Caki2 (cell line): Measurements from ENCODE around the gene HOXA6. TPM values are rescaled to one million over a fixed set of nuclear protein-coding genes. Genes with fewer than 3 reads are reported as not detected.
A peak's percentile ranks its signal among the peaks of the same experiment; 100 is the strongest.

Experiments used
- DNase-seq: peaks from one replicate; pipeline ENCODE4 v3.0.0-alpha.2; 2015; ENCODE audit warnings: low read depth
- in situ Hi-C: cut with HindIII; loops from 2 replicates; pipeline ENCODE4 v1.10.0; 2016; ENCODE audit warnings: low sequenced_read_pairs, low pct_unique_long_range_greater_than_20kb, mixed read lengths
- total RNA-seq: library from RNA; depleted of rRNA; stranded (reverse); fragments of >200 nt; shearing (Covaris generic); gene quantifications from 2 replicates; pipeline ENCODE4 v1.2.3, GENCODE V29; 2014; ENCODE audit warnings: low replicate concordance

HOXA6 gene
- total RNA-seq, 1 experiment from 2014 or later = 1.2 TPM

GRCh38 chr7:27132214-27132613 is 15.4 kb downstream of the HOXA6 start:
- DNase-seq = peak; percentile 31
- in situ Hi-C loops = no loop called here

- in situ Hi-C loops = no loop called here
- DNase-seq = no peak
These were observed 16.2 kb downstream of the HOXA6 start for GRCh38 chr7:27131390-27131819.

DNA sequence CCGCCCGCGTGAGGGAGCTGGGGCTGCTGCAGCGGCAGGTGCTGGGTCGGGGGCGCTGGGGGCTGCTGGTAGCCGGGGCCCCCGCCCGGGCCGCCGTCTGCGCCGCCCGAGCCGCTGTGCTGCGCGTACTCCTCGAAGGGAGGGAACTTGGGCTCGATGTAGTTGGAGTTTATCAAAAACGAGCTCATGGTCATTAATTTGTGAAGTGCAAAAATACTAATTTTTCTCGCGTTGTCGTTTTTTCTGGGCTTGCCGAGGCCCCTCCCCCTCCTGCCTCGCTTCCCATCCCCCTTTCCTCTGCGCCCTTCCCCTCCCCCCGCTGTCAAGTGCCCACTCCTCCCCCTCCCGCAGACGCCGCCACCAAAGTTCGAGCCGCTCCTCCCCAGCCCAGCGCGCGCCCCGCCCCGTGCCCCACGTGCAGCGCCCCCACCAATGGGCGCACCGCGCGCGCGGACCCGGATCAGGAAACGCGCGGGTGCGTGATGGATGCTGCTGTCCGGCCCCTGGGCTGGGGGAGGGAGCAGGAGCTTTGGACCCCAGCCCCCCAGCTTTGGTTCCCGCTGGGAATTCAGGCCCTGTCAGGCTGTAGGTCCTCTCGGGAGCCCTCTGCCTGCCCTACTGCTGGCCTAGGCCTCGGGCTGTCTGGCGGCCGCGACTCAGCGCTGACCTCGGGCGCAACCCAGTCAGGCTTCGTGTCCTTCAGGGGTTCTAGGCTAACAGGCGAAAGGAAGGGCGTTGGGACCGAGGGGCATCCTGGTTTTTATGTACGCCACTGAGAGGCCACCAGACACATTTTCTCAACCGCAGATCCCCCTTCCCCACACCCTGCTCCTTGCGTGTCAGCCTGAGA is 16.8 kb downstream of the HOXA6 start, which contains the start of gene HOXA4:
Gene HOXA4 (minus strand): TSS at position 218 of the 850 bp plus-strand sequence. CDS start 24 bp downstream, at position 194.
- peak; percentile 90 for DNase-seq
- in situ Hi-C loops = no loop called here

GRCh38 chr7:27129729-27130539 is 17.6 kb downstream of the HOXA6 start:
- in situ Hi-C loops = loop anchor here (5.0 kb wide), 1 partner anchor 32 kb away; no protein-coding TSS in a partner anchor
- DNase-seq = peak; percentile 28

DNA sequence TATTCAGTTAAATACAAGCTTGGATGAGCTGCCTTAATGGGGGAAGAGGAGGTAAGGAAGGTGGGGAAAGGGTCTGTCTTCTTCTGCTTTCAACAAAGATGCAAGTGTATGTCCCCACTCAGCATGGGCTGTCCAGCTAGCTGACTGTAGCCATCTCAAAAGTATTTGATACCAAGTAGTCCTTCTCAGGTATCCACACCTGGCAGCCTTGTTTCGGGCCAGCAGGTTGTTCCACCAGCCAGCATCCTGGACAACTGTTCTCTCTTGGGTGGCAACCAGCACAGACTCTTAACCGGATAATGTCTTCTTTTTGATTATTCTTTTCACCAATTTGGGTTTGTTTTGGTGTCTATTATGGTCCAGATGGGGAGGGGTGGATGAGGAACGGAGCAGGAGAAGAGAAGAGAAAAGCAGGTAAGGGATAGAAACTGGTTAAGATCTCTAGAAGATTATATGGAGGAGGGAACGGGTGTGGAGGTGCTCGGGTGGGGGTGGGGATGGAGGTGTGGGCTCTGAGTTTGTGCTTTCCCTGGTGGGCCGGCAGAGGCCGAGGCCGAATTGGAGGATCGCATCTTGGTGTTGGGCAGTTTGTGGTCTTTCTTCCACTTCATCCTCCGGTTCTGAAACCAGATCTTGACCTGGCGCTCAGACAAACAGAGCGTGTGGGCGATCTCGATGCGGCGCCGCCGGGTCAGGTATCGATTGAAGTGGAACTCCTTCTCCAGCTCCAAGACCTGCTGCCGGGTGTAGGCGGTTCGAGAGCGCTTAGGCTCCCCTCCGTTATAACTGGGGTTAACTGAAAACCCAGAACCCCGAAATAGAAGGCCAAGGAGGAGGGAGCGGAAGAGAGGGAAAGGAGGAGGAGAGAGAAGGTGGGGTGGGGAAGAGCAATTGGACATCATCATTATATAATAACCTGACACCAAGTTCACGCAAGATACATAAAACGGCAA is 18.5 kb downstream of the HOXA6 start:
- peak; percentile 74 for DNase-seq
- in situ Hi-C loops = loop anchor here (5.0 kb wide), 1 partner anchor 33 kb away; no protein-coding TSS in a partner anchor

DNA sequence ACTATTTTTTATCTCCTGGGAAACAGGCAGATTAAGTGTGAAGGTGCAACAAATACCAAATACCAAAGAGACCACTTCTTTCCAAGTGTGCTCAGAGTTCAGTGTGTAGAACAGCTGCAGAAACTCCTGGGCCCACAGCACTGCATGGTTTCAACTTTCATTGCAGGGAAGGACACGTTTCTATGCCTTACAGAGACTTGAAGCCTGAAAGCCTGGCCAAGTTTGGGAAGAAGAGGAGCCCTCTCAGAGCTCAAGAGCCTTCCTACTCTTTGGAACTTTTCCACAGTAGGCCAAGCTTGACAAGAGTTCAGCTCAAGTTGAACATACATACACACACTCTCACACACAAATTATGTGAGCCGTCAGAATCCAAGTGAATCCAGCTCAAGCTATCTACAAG is 19.5 kb downstream of the HOXA6 start:
- in situ Hi-C loops = loop anchor here (5.0 kb wide), 1 partner anchor 34 kb away; no protein-coding TSS in a partner anchor
- peak; percentile 61 for DNase-seq

DNA sequence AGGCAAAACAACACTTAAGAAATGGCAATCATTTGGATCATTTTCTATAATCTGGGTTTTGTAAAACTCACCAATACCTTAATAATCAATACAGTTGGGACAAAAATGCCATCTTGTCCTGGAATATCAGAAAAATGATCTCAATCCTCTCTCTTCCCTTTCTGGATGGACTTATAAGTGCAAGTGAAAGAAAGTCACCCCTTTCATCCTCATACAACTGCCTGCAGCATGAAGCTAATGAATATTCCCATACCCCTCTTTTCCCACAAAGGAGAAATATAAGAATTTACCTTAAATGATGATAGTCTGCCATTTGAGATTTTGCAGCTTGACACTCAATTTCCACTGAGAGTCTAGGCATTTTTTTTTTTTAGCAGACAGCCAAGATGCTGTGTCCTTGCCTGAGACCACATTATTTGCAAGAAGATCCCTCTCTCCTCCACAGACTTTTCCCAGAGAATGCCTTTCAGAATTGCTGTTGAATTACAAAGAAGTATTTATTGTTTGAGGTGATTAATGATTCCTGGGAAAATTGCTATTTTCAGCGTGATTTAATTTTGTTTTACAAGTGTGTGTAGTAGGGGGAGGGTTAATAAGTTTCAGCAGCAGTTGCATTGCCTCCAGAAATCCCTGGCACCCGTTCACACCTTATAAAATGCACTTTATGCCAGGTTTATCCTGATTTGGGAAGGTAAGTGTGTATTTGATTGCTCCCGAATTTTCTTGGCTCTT is 20.8 kb downstream of the HOXA6 start:
- peak; percentile 59 for DNase-seq
- in situ Hi-C loops = loop anchor here (5.0 kb wide), 1 partner anchor 36 kb away; no protein-coding TSS in a partner anchor

- in situ Hi-C loops = loop anchor here (5.0 kb wide), 1 partner anchor 36 kb away; no protein-coding TSS in a partner anchor
- peak; percentile 84 for DNase-seq
These were observed 21.6 kb downstream of the HOXA6 start for GRCh38 chr7:27125986-27126394.

DNA sequence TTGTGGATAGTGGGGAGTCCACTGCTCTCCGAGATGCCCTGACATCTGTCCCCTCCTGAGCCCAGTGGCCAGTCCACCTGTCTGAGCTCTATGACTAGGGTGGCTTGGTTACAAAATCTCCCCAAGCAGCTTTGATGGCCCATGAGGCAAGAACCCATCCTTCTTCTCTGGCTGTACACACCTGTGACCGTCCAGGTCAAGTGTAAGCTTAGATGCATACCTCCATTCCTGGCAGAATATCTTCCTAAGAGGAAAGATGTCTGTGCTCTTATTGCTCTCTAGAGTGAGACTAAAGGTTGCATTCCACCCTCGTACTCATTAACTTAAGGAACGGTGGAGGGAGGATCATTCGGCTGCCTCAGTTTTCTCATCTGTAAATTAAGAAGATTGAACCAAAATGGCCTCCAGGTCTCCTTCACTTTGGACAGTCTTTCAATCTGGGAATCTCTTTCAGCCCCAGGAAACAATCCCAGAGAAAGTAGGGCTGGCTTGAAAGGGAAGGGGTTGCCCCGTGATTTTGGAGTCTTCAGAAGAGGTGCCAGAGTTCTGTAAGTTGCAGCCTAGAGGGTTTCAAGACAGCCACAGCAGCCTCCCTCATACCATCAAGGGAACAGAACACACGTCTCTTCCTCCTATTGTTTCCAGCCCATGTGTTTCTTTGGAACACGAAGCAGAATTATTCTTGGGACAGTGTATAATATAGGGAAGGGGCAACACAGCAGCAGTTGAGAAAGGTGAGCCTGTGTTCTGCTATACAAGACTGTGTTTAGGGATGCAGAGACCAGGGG is 22.5 kb downstream of the HOXA6 start:
- in situ Hi-C loops = loop anchor here (5.0 kb wide), 1 partner anchor 37 kb away; no protein-coding TSS in a partner anchor
- peak; percentile 73 for DNase-seq

GRCh38 chr7:27124096-27124901 is 23.3 kb downstream of the HOXA6 start:
- peak; percentile 78 for DNase-seq
- in situ Hi-C loops = no loop called here

- in situ Hi-C loops = no loop called here
- peak; percentile 49 for DNase-seq
These were observed 24.0 kb downstream of the HOXA6 start for GRCh38 chr7:27123477-27124053.

GRCh38 chr7:27123007-27123476 is 24.5 kb downstream of the HOXA6 start:
- peak; percentile 55 for DNase-seq
- in situ Hi-C loops = no loop called here

DNA sequence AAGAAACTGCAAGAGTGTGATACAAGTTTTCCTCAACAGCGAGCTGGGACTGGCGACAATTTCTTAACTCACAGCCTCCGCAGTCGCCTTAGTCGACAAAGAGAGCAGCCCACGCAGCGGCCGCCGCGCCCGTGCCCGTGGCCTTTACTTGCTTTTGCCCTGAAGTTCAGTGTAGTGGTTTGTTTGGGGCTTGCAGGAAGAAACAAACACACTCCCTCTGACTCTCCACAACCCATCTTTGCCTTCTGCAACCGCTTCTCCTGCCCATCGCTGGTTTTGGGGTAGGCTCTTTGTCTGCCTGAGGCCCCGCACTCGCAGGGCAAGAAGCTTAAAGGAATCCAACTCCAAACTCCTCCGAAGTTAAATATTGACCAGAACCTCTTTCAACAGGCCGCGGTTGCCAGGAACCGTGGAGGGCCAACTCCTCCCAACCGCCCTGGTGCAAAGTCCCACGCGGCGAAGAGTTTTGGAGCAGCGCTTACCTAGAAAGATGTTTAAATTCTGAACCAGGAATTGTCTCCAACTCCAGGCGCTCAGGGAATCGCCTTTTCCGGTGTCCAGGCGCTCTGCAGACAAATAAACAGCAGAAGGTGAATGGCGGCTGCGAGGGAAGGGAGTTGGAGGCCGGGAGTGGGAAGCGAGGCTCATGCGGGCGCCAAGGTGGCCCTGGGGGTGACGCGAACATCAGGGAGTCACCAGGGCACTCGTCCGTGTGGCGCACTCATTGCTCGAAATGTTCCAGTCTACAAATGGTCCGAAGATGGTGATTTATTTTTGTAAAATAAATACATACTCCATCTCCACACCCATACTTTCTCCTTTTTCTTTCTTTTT is 25.3 kb downstream of the HOXA6 start:
- peak; percentile 79 for DNase-seq
- in situ Hi-C loops = no loop called here

DNA sequence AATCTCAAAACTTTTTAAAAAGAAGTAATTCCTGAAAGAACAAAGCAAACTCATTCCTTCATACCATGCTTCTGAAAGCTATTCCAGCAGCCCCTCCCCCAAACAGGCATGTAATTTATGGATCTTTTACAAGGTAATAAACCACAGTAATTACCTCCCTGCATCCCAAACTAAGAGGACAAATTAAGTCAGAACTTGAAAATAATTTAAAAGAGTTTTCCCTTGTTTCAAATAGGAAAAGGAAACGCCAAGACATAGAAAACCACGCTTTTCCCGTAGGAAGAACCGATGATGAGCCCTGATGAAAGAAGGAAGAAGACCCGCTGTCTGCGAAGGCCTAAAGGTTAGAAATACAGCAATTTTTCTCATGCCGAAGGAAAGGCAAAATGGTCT is 25.9 kb downstream of the HOXA6 start:
- in situ Hi-C loops = no loop called here
- DNase-seq = no peak
